Skin of body (tissue), 2 donors: Measurements from ENCODE around the gene SPACA5. TPM values are rescaled to one million over a fixed set of nuclear protein-coding genes. Genes with fewer than 3 reads are reported as not detected.
"Not testable (repeated sequence)": the region's sequence is repeated elsewhere in the genome, so short reads cannot be mapped to it uniquely, and the experiment has no call there.

Experiments
- DNase-seq: peaks from one replicate; lab custom pipeline; 2025; lab: John Stamatoyannopoulos, UW
- total RNA-seq: library from RNA; depleted of rRNA; stranded (reverse); fragments of >200 nt; gene quantifications from one replicate; pipeline ENCODE4 v1.2.3, GENCODE V29; 2014

SPACA5 gene
- total RNA-seq, 1 donor from 2014 or later: not detected

DNA sequence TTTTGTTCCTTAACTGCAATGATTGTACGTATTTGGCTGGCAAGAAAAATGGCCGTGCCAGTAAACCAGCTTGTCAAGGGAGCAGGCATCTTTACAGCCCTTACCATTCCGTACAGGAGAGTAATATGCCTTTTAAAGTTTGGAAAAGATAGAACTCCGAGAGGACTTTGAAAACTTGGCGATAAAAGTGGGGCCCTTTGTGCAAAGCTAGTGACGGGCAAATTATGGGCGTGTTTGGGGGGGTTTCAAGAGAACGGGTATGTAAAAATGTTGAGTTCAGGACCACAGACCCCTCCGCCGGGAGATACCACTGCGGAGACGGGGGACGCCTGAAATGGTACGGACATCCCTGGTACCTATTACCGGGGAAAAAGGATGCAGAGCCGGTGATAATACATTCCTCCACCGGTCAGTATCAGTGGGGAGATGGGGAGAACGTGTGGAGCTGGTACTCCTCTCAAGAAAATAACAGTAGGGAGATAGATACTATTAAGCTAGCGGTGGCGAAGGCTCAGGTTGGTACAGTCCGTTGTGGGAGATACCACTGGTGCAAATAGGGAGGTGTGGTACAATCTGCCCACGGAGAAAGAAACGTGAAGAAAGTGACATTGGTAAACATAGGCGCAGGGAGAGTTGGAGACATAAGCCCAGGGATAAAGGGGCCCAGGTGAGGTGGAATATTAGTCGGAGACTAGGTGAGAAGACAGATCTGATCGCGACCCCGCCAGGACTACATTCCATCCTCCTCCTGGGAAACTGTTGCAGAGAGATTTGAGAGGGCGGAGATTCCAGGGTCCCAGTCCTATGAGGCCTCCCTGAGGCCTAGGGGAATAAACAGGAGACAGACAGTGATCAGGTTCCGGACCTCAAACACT lies 14.5 kb downstream of the SPACA5 start:
- peak; percentile 81 for DNase-seq

DNA sequence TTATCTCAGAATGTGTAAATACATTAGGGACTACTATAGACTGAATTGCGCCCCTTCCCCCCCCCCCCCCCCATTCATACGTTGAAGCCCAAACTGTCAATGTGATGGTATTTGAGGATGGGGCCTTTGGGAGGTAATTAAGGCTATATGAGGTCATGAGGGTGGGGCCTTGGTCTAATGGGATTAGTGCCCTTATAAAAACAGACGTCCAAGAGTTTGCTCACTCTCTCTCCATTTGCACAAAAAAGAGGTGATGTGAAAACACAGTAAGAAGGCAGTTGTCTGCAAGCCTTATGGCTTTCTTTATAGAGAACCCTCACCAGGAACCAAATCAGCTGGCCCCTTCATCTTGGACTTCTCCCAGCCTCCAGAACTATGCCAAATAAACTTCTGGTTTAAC lies 15.3 kb downstream of the SPACA5 start:
- DNase-seq: no peak

DNA sequence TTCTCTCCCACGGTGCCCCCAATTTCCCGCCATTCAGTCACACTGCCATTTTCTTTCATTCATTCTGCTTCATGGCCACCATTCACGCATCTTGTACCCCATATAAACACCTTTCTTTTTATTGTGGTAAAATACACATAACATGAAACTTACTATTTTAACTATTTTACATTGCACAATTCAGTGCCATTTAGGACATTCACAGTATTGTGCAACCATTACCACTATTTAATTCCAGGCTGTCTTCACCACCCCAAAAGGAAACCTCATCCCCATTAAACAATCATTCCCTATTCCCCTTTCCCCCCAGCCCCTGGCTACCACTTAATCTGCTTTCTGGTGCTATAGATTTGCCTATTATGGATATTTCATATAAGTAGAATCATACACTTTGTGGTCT lies 15.9 kb downstream of the SPACA5 start:
- DNase-seq: no peak

GRCh38 chrX:48025561-48025960 lies 18.8 kb downstream of the SPACA5 start:
- peak; percentile 7 for DNase-seq

GRCh38 chrX:48027545-48027944 lies 20.8 kb downstream of the SPACA5 start:
- not testable (repeated sequence) for DNase-seq

DNA sequence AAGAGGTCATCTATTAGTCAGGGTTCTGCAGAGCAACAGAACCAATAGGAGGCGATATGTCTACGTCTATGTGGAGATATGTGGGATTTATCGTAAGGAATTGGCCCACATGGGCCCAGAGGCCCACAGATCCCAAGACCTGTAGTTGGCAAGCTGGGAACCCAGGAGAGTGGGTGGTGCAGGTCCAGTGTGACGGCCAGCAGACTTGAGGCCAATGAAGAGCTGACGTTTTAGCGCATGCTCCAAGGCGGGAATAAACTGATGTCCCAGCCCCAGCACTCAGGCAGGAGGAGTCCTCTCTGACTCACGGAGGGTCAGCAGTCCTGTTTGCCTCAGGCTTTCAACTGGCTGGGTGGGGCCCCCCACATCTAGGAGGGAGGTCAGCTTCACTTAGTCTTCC lies 21.3 kb downstream of the SPACA5 start:
- DNase-seq: no peak

DNA sequence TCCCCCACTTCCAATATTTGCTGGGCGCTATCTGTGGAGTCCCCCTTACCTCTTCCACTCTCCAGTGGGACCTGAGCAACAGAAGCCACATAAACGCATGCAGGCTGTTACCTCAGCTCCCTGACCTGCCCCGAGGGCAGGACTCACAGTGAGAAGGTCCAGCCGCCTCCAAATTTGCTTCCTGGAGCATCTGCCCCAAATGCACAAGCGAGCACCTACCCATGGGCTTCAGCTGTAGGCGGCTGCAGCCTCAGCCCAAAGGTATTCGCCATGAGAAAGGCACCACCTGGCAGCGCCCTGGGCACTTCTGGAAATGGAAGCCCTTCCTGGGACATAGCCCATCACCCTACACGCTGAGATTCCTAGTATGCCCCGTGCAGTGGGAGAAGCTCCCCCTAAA lies 23.4 kb downstream of the SPACA5 start:
- no peak for DNase-seq

GRCh38 chrX:48030641-48031173 lies 23.9 kb downstream of the SPACA5 start:
- DNase-seq: not testable (repeated sequence)

- DNase-seq: no peak
These were observed 29.1 kb downstream of the SPACA5 start for GRCh38 chrX:48035891-48036290.

DNA sequence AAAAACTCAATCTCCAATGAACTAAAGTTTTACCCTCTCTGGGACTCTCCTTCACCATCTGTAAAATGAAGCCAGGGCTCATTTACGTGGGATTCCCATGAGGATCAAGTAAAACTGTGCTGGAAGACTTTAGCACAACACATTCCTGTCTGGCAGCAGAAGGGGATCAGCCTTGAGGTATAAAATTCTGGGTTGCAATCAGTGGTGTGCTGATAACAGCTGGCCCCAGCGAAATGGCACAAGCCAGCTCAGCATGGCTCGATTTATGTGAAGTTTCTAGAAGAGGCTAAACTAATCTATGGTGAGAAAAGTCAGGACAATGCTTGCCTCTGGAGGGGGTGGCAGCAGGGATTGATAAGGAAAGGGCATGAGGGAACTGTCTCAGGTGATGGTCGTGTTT lies 36.3 kb downstream of the SPACA5 start:
- DNase-seq: no peak

GRCh38 chrX:48045410-48046311 lies 38.9 kb downstream of the SPACA5 start:
- peak; percentile 53 for DNase-seq

GRCh38 chrX:48046846-48047245 lies 40.1 kb downstream of the SPACA5 start:
- DNase-seq: no peak

DNA sequence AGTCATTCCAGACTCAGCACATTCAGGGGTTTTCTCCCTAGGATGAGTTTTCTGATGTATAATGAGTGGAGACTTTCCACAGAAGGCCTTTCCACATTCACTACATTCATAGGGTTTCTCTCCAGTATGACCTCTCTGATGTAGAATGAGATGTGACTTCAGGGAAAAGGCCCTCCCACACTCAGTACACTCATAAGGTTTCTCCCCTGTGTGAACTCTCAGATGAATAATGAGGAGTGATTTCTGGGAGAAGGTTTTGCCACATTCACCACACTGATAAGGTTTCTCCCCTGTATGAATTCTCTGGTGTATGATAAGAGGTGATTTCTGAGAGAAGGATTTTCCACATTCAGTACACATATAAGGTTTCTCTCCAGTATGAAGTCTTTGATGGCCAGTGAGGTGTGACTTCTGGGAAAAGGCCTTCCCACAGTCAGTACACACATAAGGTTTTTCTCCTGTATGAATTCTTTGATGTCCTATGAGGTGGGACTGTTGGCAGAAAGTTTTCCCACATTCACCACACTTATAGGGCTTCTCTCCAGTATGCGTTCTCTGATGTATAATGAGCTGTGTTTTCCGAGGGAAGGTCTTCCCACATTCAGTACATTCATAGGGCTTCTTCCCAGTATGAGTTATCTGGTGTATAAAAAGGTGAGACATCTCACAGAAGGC lies 52.0 kb downstream of the SPACA5 start:
- DNase-seq: no peak

GRCh38 chrX:48059296-48059639 lies 52.5 kb downstream of the SPACA5 start:
- DNase-seq: no peak

Other genes with a start within 250 kb of the SPACA5 start
- gene ZNF81, start 170.1 kb upstream of the SPACA5 start, total RNA-seq: 5.2 TPM
- gene ZNF182, start 3.0 kb upstream of the SPACA5 start, total RNA-seq: 4.1 TPM
- 4.6 TPM for gene ZNF630, start 64.7 kb downstream of the SPACA5 start, total RNA-seq
- gene SPACA5B, start 123.6 kb downstream of the SPACA5 start, total RNA-seq: not detected
- gene SSX5, start 189.8 kb downstream of the SPACA5 start, total RNA-seq: not detected
- not detected for gene SSX1, start 248.4 kb downstream of the SPACA5 start, total RNA-seq